Endometrial microvascular endothelial cells (primary cell): Measurements from ENCODE around the gene SUFU. TPM values are rescaled to one million over a fixed set of nuclear protein-coding genes. Genes with fewer than 3 reads are reported as not detected.

ENCODE experiments used
- in situ Hi-C: cut with HindIII; loops from 2 replicates; pipeline ENCODE4 v1.10.0; 2017; ENCODE audit warnings: low sequenced_read_pairs, low pct_unique_long_range_greater_than_20kb; ENCODE audit errors: inconsistent ontology term
- total RNA-seq: library from RNA; depleted of rRNA; stranded (reverse); fragments of >200 nt; gene quantifications from one replicate; pipeline ENCODE4 v1.2.3, GENCODE V29; 2015; ENCODE audit errors: inconsistent ontology term

Gene SUFU
- total RNA-seq, 1 donor from 2014 or later = 7.6 TPM

GRCh38 chr10:102604439-102604841 is 100.7 kb downstream of the SUFU start:
- in situ Hi-C loops = no loop called here

- in situ Hi-C loops = no loop called here
Observed at GRCh38 chr10:102605712-102606111, 101.9 kb downstream of the SUFU start.

- in situ Hi-C loops = no loop called here
Observed at GRCh38 chr10:102608487-102608886, 104.7 kb downstream of the SUFU start.

GRCh38 chr10:102610441-102610887 is 106.7 kb downstream of the SUFU start:
- in situ Hi-C loops = no loop called here

GRCh38 chr10:102611514-102612087 is 107.8 kb downstream of the SUFU start:
- in situ Hi-C loops = no loop called here

- in situ Hi-C loops = no loop called here
Observed at GRCh38 chr10:102612964-102613275, 109.1 kb downstream of the SUFU start.

- in situ Hi-C loops = no loop called here
Observed at GRCh38 chr10:102613286-102613685, 109.5 kb downstream of the SUFU start.

GRCh38 chr10:102613785-102614184 is 110.0 kb downstream of the SUFU start:
- in situ Hi-C loops = no loop called here

GRCh38 chr10:102614888-102615287 is 111.1 kb downstream of the SUFU start:
- in situ Hi-C loops = no loop called here

GRCh38 chr10:102615361-102615760 is 111.6 kb downstream of the SUFU start:
- in situ Hi-C loops = no loop called here

GRCh38 chr10:102616066-102616770 is 112.4 kb downstream of the SUFU start:
- in situ Hi-C loops = no loop called here

- in situ Hi-C loops = no loop called here
Observed at GRCh38 chr10:102617041-102617440, 113.3 kb downstream of the SUFU start.

- in situ Hi-C loops = no loop called here
Observed at GRCh38 chr10:102617816-102618215, 114.0 kb downstream of the SUFU start.

- in situ Hi-C loops = no loop called here
Observed at GRCh38 chr10:102619281-102619981, 115.7 kb downstream of the SUFU start.

- in situ Hi-C loops = no loop called here
Observed at GRCh38 chr10:102620138-102620590, 116.4 kb downstream of the SUFU start.

GRCh38 chr10:102620591-102621442 is 117.0 kb downstream of the SUFU start:
- in situ Hi-C loops = no loop called here

- in situ Hi-C loops = no loop called here
Observed at GRCh38 chr10:102621443-102622325, 117.9 kb downstream of the SUFU start.

GRCh38 chr10:102624094-102624493 is 120.3 kb downstream of the SUFU start:
- in situ Hi-C loops = no loop called here
